ENCODE measurements around the gene WDR83.
A peak's percentile ranks its signal among the peaks of the same experiment; 100 is the strongest.
"Not testable (repeated sequence)": the region's sequence is repeated elsewhere in the genome, so short reads cannot be mapped to it uniquely, and the experiment has no call there.

Gene WDR83, protein sequence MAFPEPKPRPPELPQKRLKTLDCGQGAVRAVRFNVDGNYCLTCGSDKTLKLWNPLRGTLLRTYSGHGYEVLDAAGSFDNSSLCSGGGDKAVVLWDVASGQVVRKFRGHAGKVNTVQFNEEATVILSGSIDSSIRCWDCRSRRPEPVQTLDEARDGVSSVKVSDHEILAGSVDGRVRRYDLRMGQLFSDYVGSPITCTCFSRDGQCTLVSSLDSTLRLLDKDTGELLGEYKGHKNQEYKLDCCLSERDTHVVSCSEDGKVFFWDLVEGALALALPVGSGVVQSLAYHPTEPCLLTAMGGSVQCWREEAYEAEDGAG

GRCh38 chr19:12666265-12667048, at the start of gene WDR83, which contains the start of gene MAN2B1:
Gene WDR83, plus strand, starts transcription at chr19:12666807. Its CDS starts 2,984 bp downstream, at chr19:12669791.
Gene MAN2B1, minus strand, starts transcription at chr19:12666742. Its CDS starts 41 bp downstream, at chr19:12666701.
- Histone ChIP-seq H3K9me3 (peaks cover 7% of the 10 kb centered on the region; the same call in 1 of the 2 replicates), H3K27me3 (ENCODE audit: low read depth) (no peaks in the 10 kb centered on the region), H3K4me3 (peak within 1 kb of the TSS; percentile 91), H3K4me1 (peaks cover 21% of the 10 kb centered on the region), H3K36me3 (replicated peaks) (peaks cover 40% of the 10 kb centered on the region)
- peak; percentile 78 to 90 for DNase-seq (ENCODE audit: low spot score in 2 of 2)
- in situ Hi-C loops (cut with MboI; ENCODE audit: low sequenced_read_pairs): no loop called here

DNA sequence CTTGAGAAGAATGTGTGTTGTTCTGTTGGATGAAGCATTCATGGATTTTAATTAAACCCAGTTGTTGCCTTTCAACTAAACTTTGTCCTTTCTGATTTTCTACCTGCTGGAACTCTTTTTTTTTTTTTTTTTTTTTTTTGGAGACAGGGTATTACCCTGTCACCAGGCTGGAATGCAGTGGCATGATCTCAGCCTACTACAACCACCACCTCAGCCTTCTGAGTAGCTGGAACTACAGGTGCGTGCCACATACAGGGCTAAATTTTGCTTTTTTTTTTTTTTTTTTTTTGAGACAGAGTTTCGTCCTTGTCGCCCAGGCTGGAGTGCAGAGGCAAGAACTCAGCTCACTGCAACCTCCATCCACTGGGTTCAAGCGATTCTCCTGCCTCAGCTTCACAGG, 49.0 kb upstream of the WDR83 start:
- Histone ChIP-seq H3K27me3 (ENCODE audit: low read depth) (no peaks in the 10 kb centered on the region), H3K9me3 (peaks cover 6% of the 10 kb centered on the region), H3K4me1 (no peaks in the 10 kb centered on the region), H3K4me3 (no peak overlapping the region), H3K36me3 (replicated peaks) (peaks cover 21% of the 10 kb centered on the region)
- no peak for DNase-seq (ENCODE audit: low spot score in 2 of 2)
- in situ Hi-C loops (cut with MboI; ENCODE audit: low sequenced_read_pairs): no loop called here

DNA sequence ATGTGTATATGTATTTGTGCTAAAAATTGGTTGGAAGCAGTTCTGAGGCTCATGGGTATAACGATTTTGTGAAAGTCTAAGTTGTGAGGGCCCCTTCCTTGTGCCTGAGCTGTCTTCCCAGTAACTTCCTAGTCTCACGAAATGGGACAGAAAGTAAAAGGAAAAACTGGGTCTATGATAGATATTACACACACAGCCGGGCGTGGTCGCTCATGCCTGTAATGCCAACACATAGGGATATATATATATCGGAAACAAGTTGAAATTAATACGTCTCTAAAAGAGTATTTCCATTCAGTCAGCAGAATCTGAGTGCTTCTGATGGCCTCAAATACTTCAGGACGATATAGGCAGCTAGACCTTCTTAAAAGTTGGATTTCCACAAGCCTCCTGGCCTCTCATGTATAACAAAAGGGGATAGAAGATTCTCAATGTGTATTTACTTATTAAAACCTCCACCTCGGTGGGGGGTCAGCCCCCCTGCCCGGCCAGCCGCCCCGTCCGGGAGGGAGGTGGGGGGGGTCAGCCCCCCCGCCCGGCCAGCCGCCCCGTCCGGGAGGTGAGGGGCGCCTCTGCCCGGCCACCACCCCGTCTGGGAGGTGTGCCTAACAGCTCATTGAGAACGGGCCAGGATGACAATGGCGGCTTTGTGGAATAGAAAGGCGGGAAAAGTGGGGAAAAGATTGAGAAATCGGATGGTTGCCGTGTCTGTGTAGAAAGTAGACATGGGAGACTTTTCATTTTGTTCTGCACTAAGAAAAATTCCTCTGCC, 45.2 kb upstream of the WDR83 start:
- H3K36me3 ChIP-seq (replicated peaks): peaks cover 38% of the 10 kb centered on the region
- in situ Hi-C loops (cut with MboI; ENCODE audit: low sequenced_read_pairs): not testable (repeated sequence)

DNA sequence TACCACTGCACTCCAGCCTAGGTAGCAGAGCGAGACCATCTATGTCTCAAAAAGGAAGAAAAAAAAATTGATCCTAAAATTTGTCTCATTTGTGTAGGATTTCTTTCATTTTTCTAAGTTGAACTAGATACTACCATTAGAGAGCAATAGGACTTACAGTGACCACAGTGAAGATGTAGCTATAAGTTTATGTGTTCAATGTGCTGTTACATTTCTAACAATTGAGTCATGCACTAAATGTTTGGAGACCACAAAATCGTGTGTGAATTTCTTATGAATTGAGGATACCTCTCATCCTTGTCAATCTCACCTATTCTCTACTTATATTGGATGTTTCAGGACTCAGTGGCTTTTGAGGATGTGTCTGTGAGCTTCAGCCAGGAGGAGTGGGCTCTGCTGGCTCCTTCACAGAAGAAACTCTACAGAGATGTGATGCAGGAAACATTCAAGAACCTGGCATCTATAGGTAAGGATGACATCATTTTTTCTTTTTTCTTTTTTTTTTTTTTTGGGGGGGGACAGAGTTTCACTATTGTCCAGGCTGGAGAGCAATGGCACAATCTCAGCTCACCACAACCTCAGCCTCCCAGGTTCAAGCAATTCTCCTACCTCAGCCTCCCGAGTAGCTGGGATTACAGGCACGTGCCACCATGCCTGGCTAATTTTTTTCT, 43.1 kb upstream of the WDR83 start:
- no peak for DNase-seq (ENCODE audit: low spot score in 2 of 2)
- H3K4me1 ChIP-seq: no peaks in the 10 kb centered on the region
- no peaks in the 10 kb centered on the region for H3K27me3 ChIP-seq (ENCODE audit: low read depth)
- in situ Hi-C loops (cut with MboI; ENCODE audit: low sequenced_read_pairs): no loop called here
- no peak overlapping the region for H3K4me3 ChIP-seq
- peaks cover 20% of the 10 kb centered on the region for H3K9me3 ChIP-seq
- H3K36me3 ChIP-seq (replicated peaks): peaks cover 52% of the 10 kb centered on the region

More for the DNA sequence above, 45.2 kb upstream of the WDR83 start:
- not testable (repeated sequence) for H3K27me3 ChIP-seq (ENCODE audit: low read depth); H3K9me3 ChIP-seq; H3K4me3 ChIP-seq; DNase-seq (ENCODE audit: low spot score in 2 of 2); H3K4me1 ChIP-seq

GRCh38 chr19:12626958-12627357, 39.6 kb upstream of the WDR83 start:
- no peak for DNase-seq (ENCODE audit: low spot score in 2 of 2)
- Histone ChIP-seq H3K4me3 (no peak overlapping the region), H3K36me3 (replicated peaks) (peaks cover 61% of the 10 kb centered on the region), H3K9me3 (peaks cover 24% of the 10 kb centered on the region), H3K4me1 (no peaks in the 10 kb centered on the region), H3K27me3 (ENCODE audit: low read depth) (no peaks in the 10 kb centered on the region)
- in situ Hi-C loops (cut with MboI; ENCODE audit: low sequenced_read_pairs): no loop called here

- no peaks in the 10 kb centered on the region for H3K27me3 ChIP-seq (ENCODE audit: low read depth)
- H3K36me3 ChIP-seq (replicated peaks): peaks cover 61% of the 10 kb centered on the region
- in situ Hi-C loops (cut with MboI; ENCODE audit: low sequenced_read_pairs): no loop called here
- H3K9me3 ChIP-seq: peaks cover 24% of the 10 kb centered on the region
- no peak for DNase-seq (ENCODE audit: low spot score in 2 of 2)
- H3K4me1 ChIP-seq: no peaks in the 10 kb centered on the region
- no peak overlapping the region for H3K4me3 ChIP-seq
These were observed 38.3 kb upstream of the WDR83 start for GRCh38 chr19:12628040-12629022.

DNA sequence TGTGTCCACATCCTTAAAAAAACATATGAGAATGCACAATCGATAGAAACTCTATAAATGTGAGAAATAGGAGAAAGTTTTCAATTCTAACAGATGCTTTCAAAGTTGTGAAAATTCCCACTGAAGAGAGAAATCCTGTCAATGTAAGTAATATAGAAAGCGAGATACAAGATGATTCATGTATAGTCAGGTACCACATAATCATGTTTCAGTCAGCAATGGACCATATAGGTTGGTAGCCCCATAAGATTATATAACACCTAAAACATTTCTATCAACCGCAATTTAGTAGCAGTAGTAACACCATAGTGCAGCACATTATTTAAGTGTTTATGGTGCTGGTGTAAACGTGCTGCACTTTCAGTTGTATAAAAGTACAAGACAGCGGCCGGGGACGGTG, 37.4 kb upstream of the WDR83 start:
- in situ Hi-C loops (cut with MboI; ENCODE audit: low sequenced_read_pairs): no loop called here
- Histone ChIP-seq H3K4me1 (no peaks in the 10 kb centered on the region), H3K9me3 (peaks cover 24% of the 10 kb centered on the region), H3K27me3 (ENCODE audit: low read depth) (no peaks in the 10 kb centered on the region), H3K4me3 (no peak overlapping the region), H3K36me3 (replicated peaks) (peaks cover 52% of the 10 kb centered on the region)
- DNase-seq (ENCODE audit: low spot score in 2 of 2): no peak

DNA sequence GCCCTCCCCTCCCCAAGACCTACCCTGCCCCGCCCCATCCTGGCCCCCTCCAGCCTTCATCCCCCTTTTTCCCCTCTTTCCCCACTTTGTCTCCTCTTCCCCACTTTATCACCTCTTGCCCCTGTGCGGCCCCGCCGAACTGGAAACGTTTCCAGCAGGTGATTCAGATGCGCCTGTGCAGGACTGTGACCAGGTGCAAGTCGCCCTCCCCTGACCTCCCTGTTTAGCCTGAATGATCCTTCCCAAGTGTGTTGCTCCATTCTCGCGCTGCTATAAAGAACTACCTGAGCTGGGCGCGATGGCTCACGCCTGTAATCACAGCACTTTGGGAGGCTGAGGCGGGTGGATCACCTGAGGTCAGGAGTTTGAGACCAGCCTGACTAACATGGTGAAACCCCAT, 30.0 kb upstream of the WDR83 start:
- H3K36me3 ChIP-seq (replicated peaks): no peaks in the 10 kb centered on the region
- no peak for DNase-seq (ENCODE audit: low spot score in 2 of 2)
- H3K27me3 ChIP-seq (ENCODE audit: low read depth): no peaks in the 10 kb centered on the region
- H3K9me3 ChIP-seq: no peaks in the 10 kb centered on the region
- in situ Hi-C loops (cut with MboI; ENCODE audit: low sequenced_read_pairs): no loop called here
- H3K4me1 ChIP-seq: no peaks in the 10 kb centered on the region
- no peak overlapping the region for H3K4me3 ChIP-seq

GRCh38 chr19:12638611-12639182, 27.9 kb upstream of the WDR83 start:
- no peaks in the 10 kb centered on the region for H3K27me3 ChIP-seq (ENCODE audit: low read depth)
- no peaks in the 10 kb centered on the region for H3K9me3 ChIP-seq
- in situ Hi-C loops (cut with MboI; ENCODE audit: low sequenced_read_pairs): no loop called here
- H3K4me1 ChIP-seq: no peaks in the 10 kb centered on the region
- no peak overlapping the region for H3K4me3 ChIP-seq
- no peaks in the 10 kb centered on the region for H3K36me3 ChIP-seq (replicated peaks)
- no peak for DNase-seq (ENCODE audit: low spot score in 2 of 2)

DNA sequence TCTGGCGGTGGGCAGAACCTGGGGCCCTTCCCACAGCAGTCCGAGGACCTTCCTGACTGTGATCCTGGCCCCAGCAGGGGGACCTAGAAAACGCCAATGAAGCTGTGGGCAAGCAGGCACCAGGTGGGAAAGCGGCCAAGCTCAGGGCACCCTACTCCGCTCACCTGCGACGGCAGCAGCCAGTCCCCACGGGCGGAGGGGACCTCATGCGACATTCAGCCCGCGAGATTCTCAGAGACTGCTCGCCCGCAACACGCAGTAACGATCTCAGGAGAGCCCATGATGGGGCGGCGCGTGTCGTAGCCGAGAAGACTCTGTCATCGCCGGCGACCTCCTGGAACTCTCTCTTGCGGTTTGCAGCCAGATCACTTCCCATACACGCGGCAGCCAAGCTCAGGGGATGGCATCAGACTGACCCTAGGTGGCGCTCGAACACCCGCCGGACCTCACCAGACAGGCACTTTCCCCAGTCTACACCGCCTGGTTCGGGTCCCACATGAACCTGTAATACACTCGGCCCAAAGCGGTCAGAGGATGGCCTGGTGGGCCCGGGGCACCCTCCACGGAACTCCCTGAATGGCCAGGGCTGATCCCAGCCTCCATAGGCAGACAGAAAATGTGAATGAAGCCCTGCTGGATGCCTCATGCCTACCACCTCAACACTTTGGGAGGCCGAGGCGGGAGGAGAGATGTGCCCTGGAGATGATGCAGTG, 26.6 kb upstream of the WDR83 start:
- DNase-seq (ENCODE audit: low spot score in 2 of 2): peak in 1 of 2 experiments; percentile 55
- no peak overlapping the region for H3K4me3 ChIP-seq

DNA sequence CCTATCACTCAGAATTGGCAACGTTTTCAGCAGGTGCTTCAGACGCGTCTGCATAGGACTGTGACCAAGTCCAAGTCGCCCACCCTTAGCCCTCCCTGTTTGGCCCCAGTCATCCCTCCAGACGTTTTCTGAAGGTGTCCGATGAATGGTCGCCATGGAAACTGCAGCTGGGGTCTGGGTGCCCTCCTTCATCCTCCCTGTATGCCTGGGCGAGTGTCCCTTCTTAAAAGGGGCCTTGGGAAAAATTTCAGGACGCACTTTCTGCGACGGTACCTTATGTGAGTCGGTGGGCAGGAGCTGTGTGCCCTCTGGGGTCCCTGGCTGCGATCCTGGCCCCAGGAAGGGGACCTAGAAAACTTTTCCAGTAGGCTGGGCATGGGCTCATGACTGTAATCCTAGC, 25.2 kb upstream of the WDR83 start:
- H3K9me3 ChIP-seq: no peaks in the 10 kb centered on the region
- in situ Hi-C loops (cut with MboI; ENCODE audit: low sequenced_read_pairs): no loop called here
- no peaks in the 10 kb centered on the region for H3K27me3 ChIP-seq (ENCODE audit: low read depth)
- H3K4me1 ChIP-seq: no peaks in the 10 kb centered on the region
- H3K4me3 ChIP-seq: no peak overlapping the region
- H3K36me3 ChIP-seq (replicated peaks): no peaks in the 10 kb centered on the region
- DNase-seq (ENCODE audit: low spot score in 2 of 2): no peak

More for the DNA sequence above, 26.6 kb upstream of the WDR83 start:
- H3K4me1 ChIP-seq: no peaks in the 10 kb centered on the region
- in situ Hi-C loops (cut with MboI; ENCODE audit: low sequenced_read_pairs): no loop called here
- H3K36me3 ChIP-seq (replicated peaks): no peaks in the 10 kb centered on the region
- H3K9me3 ChIP-seq: no peaks in the 10 kb centered on the region
- H3K27me3 ChIP-seq (ENCODE audit: low read depth): no peaks in the 10 kb centered on the region

GRCh38 chr19:12642506-12642905, 24.1 kb upstream of the WDR83 start:
- H3K27me3 ChIP-seq (ENCODE audit: low read depth): no peaks in the 10 kb centered on the region
- in situ Hi-C loops (cut with MboI; ENCODE audit: low sequenced_read_pairs): no loop called here
- H3K9me3 ChIP-seq: no peaks in the 10 kb centered on the region
- no peak overlapping the region for H3K4me3 ChIP-seq
- H3K36me3 ChIP-seq (replicated peaks): no peaks in the 10 kb centered on the region
- no peak for DNase-seq (ENCODE audit: low spot score in 2 of 2)
- H3K4me1 ChIP-seq: no peaks in the 10 kb centered on the region

Data from HAP-1 (cell line).